GM21367 (cell line): Measurements from ENCODE around the gene LY86.

Experiments used
- ATAC-seq: cut with Tn5 transposase; IDR thresholded peaks from one replicate; pipeline ENCODE4 v1.9.1; 2021; ENCODE audit not compliant: unreplicated experiment

Gene LY86

GRCh38 chr6:6588064-6588923 is at the start of gene LY86:
LY86 (plus strand) TSS chr6:6588720; CDS start chr6:6588735, 15 bp downstream.
- ATAC-seq, result peak; percentile 39

GRCh38 chr6:6539036-6539435 is 49.5 kb upstream of the LY86 start:
- no peak for ATAC-seq

DNA sequence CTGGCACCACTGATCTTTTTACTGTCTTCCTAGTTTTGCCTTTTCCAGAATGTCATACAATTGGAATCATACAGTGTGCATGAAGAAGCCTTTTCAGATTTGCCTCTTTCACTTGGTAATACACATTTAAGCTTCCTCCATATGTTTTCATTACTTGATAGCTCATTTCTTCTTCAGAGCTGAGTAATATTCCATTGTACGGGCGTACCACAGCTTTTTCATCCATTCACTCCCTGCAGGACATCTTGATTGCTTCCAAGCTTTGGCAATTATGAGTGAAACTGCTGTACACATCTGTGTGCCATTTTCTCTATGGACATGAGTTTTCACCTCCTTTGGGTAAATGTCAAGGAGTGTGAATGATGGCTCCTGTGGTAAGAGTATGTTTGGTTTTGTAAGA is 46.2 kb upstream of the LY86 start:
- ATAC-seq, result no peak

DNA sequence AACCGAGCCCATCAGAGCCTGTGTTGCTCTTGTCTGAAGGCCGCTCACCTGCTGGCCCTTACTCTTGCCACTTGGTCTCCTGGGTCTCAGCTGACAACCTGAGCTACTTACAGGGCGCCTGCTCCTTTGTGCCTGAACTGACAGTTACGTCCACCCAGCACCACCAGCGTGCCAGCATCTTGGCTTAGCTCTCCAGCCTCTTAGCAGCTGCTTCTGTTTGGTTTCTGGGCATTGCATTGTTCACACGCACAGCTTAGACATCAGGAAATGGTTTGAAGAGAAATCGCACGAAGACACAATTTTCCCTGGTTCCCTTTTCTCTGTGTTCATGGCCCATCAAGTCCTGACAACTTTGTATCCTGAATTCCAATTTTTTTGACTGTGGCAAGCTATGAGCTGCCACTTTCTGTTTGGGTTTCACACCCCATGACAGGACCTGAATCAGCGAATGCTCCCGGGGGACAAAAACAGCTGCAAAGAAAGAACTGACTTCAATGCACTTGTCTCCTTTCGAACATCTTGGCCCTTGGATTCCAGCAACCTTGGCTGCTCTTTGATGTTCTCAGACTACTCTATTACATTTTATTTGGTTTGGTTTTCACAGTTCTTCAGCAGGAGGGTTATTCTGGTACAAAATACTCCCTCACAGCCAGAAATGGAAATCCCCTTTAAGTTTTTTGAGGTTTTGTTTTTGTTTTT is 45.2 kb upstream of the LY86 start:
- ATAC-seq, result no peak

GRCh38 chr6:6545616-6546317 is 42.8 kb upstream of the LY86 start:
- ATAC-seq, result peak; percentile 10

GRCh38 chr6:6546318-6547109 is 42.0 kb upstream of the LY86 start:
- peak; percentile 34 for ATAC-seq

- ATAC-seq, result peak; percentile 79
Observed at GRCh38 chr6:6547110-6547879, 41.2 kb upstream of the LY86 start.

- ATAC-seq, result no peak
Observed at GRCh38 chr6:6556161-6556737, 32.3 kb upstream of the LY86 start.

DNA sequence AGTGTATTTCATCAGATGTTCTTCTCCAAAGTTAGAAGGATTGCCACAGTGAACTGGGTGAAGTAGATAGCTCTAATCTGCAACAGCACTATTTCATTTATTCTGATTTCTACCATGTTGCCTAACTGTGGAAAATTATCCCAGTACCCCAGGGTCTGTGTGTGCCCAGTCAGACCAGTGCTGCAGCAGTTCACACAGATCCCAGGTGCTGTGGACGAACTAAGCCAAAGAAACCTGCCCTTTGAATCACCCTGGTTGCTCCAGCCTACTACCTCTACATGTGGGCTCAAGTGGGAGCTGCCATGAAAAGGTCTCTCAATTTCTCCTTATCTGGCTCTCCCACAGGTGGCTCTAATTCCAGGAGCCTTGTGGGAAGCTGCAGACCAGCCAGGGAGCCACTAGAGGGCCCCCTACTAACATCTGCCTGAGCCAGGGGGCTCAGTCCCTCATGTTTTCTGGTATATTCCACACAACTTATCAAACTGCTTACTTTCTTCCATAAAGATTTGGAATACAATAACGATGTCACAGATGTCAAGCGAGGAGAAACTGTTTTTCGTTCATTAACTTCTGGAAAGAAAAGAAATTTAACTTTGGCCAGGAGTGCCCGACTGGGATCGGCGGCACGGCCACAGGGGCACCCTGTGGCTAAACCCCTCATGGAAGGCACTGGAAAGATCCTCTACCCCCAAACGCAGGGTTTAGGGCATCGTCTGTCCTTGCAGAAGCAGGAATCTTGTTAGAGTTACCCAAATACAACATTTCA is 31.6 kb upstream of the LY86 start:
- no peak for ATAC-seq

DNA sequence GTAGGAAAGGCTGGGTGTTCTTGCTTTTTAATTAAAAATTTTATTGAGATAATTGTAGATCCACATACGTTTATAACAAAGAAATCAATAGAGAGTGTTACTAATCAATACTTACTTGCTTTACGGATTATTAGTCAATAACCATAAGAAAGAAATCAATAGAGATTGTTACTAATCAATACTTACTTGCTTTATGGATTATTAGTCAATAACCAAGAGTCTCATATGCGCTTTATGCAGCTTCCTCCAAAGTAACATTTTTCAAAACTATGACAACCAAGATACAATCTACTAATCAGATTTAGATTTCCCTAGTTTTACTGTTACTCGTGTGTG is 31.0 kb upstream of the LY86 start:
- ATAC-seq, result no peak

- ATAC-seq, result no peak
Observed at GRCh38 chr6:6557886-6558285, 30.6 kb upstream of the LY86 start.

DNA sequence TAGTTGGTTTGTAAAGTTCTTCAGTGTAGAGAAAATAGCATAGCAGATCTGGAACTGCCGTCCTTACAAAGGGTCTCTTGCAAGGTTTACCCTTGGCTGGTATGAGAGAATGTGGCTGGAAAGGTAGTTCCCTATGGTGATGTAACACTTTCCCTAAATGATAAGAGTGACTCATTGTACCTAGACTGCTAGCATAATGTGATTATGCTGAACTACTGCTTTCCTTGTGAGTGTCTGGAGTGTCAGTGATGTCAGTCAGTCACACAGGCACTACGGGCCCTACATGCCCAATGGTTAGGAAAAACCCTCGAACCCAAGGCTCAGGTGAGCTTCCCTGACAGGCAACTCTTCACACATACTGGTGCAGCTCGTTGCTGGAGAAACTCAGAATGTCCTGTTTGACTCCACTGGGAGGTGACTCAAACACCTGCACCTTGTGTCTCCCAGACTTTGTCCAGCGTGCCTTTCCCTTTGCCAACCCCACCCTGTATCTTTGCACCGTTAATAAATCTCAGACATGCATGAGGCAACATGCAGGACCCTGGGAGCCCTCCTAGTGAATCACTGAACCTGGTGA is 28.4 kb upstream of the LY86 start:
- no peak for ATAC-seq

- ATAC-seq, result no peak
Observed at GRCh38 chr6:6560909-6561308, 27.6 kb upstream of the LY86 start.

DNA sequence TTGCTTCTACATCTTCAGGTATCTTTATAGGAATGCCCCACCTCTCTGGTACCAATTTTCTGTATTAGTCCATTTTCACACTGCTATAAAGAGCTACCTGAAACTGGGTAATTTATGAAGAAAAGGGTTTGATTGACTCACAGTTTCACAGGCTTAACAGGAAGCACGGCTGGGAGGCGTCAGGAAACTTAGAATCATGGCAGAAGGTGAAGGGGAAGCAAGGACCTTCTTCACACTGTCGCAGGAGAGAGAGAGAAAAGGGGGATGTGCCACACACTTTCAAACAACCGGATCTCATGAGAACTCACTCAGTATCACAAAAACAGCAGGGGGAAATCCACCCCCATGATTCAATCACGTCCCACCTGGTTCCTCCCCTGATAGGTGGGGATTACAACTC is 24.4 kb upstream of the LY86 start:
- ATAC-seq, result no peak

DNA sequence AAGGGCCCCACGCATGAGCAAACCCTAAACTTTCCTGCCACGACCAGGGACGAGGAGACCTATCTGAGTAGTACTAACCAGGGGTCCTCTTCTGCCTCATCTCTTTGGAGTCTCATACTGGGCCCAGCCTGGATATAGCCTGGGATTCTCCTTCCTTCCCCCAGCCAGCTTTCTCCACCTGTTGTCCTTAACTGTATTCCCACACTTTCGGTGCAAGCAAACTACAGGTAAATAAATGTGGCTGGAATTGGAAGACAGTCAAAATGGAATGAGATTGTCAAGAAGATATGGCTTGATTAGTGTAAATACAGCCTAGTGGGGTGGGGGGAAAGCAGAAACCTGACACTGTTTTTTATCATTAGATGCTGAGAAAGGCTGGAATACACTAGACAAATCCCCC is 23.5 kb upstream of the LY86 start:
- no peak for ATAC-seq

GRCh38 chr6:6565488-6565887 is 23.0 kb upstream of the LY86 start:
- no peak for ATAC-seq

- no peak for ATAC-seq
Observed at GRCh38 chr6:6566766-6567165, 21.8 kb upstream of the LY86 start.

- no peak for ATAC-seq
Observed at GRCh38 chr6:6569096-6569810, 19.3 kb upstream of the LY86 start.
